Activated CD4-positive, alpha-beta T cell treated with anti-CD3 and anti-CD28 coated beads, Interleukin-2, Interleukin-6, amounts not matched to agents 100 ng/mL and 50 ng/mL, durations not matched to agents 16 hours and 8 hours (primary cell): Measurements from ENCODE around the gene GGA3.

Experiments
- DNase-seq: peaks from one replicate; pipeline ENCODE4 v3.0.0-alpha.2; 2020

GGA3 gene

GRCh38 chr17:75244133-75244866 is 17.1 kb downstream of the GGA3 start:
- DNase-seq: no peak

- peak; percentile 48 for DNase-seq
These were observed 18.9 kb downstream of the GGA3 start for GRCh38 chr17:75242461-75243042.

DNA sequence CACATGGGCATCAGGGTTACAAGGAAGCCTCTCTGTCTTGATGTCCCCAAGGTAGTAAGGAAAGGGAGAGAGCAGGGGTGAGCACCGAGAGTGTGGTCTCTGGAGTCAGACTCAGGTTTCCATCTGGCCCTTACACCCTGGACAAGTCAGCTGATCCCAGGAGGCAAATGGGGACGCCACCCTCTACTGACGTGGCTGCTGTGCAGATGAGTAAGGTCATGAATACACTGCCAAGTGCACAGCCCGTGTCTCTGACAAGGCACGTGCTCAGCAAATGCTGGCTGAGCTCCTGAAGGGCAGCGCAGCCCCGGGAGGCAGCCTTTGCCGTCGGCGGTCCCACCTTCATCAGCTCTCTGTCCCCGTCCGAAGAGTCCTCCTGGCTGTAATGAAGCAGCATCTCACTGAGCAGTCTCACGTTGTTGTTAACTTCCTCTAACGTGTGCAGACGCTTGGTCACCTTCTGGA is 19.4 kb downstream of the GGA3 start:
- DNase-seq: no peak

GRCh38 chr17:75241502-75241901 is 19.9 kb downstream of the GGA3 start:
- DNase-seq: no peak

GRCh38 chr17:75241143-75241430 is 20.3 kb downstream of the GGA3 start:
- no peak for DNase-seq

GRCh38 chr17:75240394-75241142 is 20.8 kb downstream of the GGA3 start:
- DNase-seq: peak; percentile 50

DNA sequence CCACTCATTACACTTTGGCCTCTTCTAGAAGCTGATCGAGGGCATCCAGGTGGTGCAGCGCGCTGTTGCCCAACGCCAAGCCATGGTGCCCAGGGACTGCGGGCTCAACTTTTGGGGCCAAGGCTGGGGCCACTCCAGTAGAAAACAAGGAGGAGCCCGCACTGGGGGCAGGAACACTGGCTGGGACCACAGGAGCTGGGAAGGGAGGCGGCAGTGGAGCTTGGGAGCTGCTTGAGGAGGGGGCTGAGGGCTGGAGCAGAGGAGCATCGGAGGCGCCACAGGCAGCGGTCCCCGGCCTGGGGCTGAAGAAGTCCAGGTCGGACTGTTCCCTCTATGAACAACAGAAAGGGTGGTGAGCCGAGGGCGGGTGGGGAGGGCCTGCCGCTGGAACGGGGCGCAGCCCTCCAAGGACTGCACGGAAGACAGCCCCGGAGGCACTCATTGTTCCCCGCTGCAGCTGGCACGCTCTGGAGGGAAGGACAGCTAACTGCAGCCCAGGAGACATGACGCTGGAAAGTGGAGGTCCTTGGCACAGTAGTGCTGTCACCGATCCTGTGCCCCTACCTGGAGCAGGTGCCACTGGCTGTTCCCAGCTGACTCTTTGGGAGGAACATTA is 21.5 kb downstream of the GGA3 start:
- DNase-seq: no peak

DNA sequence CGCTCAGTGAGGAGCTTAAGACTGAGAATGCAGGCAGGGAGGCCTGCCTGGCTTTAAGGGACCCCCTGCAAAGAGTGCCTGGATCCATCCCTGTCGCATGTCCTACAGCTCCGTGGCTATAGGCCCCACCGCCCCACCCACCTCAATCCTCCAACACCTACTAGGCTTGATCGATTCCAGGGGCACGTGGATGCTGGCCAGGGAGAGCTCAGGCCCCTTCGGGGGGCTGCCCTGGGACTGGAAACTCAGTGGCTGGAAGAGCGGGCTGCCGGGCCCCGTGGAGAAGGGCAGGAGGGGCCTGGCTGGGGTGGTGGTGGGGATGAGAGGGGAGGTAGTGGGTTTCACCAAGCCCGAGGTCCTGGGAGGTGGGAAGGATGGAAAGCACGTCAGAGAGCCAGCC is 22.2 kb downstream of the GGA3 start:
- DNase-seq: no peak

DNA sequence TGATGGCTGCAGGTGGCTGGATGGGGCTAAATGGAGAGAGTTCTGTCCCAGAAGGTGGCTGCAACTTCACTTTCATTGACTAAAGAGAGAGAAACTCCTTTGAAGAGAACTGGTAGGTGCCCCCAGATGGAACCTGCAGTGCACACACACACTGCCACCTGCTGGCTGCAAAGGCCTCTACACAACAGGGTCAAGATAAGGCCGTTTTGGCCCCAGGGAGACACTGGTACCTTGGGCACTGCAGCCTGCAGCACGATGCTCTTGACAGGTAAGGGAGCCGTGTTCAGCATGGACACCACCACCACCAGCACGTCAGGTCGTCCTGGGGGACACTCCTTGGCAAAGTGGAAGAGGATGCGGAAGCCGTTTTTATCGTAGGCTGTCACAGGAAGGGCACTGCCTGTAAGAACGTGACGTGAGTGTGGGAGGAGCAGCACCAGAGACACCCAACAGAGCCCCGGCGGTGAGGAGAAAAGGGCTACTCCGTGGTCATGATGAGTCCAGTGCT is 22.7 kb downstream of the GGA3 start:
- DNase-seq: peak; percentile 76

DNA sequence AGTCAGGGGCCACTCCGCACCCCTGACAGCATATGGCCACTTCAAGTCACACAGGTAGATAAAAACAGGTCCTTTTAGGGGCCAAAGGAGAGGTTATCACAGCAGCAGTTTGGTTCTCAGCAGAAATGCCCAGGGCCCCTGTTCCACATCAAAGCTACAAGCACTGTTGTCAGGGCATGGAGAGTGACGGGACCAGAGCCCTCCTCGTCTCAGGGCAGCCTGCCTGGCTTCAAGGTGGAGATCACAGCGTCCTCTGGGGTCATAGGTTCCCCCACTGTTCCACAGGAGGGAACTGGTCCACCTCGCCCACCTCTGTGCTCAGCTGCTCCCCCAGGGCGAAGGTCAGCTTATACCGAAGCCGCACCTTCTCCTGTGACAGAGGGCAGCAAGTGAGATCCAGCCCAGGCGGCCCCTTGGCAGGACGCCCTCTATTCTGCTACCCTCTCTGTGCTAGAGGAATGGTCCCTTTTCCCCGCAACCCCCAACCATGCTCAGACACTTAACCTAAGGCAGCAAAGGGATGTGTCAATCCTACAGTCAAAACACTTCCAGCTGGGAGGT is 23.3 kb downstream of the GGA3 start:
- no peak for DNase-seq

DNA sequence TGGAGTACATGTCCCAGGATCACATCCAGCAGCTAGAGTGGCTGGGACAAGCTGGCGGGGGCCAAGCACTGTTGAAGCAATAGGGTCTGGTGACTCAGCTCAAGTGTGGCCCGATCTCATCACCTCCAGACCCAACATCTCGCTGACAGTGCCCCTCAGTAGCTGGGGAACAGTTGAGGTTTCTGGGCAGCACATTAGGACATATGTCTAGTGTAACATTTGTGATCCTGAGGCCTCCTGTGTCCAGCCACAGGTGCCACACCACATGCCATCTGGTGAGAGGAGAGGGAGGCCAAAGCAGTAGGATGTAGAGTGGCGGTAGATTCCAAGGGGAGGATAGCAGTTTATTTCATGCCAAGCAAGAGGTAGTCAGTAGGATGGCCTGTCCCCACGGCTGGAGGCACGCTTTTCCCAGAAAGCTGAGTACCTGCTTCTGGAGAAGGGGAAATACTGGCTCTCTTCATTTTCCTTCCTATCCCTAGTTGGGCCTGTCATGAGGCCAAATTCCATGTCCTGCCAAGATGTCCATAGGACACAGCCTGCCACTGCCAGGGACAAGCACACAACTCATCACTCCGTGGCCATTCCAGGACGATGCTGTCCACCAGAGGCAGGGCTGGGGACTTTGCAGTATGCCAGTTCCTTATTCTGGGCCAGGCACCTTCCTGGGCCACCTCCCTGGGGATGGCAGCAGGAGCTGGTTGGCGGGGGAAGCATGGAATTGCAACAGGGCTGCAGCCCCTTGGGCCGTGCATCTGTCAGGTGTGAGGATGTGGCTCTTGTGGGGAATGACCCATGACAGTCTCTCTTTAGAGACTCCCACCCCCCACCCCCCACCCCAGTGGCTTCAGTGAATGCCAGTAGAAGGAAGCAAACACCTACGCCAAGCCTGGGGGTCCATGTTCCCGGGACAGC is 24.0 kb downstream of the GGA3 start:
- DNase-seq: no peak

DNA sequence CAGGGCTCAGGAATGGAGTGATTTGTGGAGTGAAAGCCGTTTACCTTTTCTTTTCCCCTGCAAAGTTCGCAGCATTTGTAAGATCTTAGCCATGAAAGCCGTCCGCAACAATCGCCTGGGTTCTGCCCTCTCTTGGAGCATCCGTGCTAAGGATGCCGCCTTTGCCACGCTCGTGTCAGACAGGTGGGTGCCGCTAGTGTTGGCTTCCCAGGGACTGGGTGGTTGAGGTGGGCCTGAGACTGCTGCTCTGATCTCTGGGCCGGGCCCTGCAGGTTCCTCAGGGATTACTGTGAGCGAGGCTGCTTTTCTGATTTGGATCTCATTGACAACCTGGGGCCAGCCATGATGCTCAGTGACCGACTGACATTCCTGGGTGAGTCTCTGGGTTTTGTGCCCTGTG is 28.6 kb downstream of the GGA3 start:
- DNase-seq: no peak

DNA sequence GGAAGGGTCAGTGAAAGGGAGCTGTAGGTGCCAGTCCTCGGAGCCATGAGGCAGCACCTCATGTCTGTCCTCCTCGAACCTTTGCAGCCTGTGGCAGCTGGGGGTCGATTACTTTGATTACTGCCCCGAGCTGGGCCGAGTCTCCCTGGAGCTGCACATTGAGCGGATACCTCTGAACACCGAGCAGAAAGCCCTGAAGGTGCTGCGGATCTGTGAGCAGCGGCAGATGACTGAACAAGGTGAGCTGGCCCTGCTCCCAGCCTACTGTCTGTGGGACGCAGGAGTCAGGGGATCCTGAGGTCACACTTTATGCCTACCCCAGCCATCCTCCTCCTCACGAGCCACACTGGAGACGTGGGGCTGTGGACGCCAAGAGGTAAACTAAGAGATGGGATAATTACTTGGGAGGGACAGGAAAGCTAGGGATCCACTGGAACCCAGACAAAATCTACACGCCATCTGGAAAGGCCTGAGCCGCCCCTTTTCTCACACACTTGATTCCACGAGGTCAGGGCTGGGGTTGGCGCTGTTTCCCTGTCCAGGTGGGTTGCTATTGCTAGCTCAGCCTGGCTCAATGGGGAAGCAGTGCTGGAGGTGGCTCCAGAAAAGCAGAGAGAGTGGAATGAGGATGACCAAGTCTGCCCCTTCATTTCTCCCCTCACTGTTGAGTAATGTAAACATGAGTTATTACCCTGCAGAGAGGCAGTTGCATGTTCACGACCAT is 29.5 kb downstream of the GGA3 start:
- no peak for DNase-seq

- DNase-seq: no peak
These were observed 30.3 kb downstream of the GGA3 start for GRCh38 chr17:75231071-75231470.

DNA sequence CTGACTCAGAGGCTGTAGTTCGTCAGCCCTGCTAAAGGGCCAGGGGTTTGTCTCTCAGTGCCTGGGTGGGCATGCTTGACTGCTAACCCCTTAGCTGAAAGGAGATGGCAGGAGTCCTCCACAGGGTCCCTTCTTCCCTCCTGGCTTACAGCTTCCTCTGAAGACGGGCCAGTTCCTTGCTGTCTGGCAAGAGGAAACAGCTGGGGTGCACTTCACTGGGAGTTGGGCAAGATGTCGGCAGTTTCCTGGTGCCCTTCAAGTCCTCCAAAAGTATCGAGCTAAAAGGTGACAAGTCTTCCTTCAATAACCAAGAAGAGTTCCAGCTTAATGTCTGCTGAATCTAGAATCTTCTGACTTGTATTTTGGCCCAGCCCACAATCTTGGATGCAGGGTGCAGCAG is 32.6 kb downstream of the GGA3 start:
- DNase-seq: no peak

- DNase-seq: no peak
These were observed 33.1 kb downstream of the GGA3 start for GRCh38 chr17:75228305-75228704.

DNA sequence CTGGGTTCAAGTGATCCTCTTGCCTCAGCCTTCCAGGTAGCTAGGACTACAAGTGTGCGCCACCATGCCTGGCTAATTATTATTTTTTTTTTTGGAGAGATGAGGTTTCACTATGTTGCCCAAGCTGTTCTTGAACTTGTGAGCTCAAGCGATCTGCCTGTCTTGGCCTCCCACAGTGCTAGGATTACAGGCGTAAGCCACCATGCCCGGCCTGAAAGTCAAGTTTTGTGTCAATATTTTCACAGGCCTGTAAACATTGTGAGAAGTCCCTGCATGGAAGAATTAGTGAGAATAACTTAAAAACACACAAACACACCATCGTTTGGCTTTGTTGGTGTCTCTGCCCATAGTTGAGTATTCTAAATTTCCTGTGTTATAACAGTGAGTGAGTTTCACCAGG is 33.7 kb downstream of the GGA3 start:
- no peak for DNase-seq

GRCh38 chr17:75225016-75225415 is 36.4 kb downstream of the GGA3 start:
- no peak for DNase-seq

GRCh38 chr17:75219815-75220214 is 41.6 kb downstream of the GGA3 start:
- no peak for DNase-seq

DNA sequence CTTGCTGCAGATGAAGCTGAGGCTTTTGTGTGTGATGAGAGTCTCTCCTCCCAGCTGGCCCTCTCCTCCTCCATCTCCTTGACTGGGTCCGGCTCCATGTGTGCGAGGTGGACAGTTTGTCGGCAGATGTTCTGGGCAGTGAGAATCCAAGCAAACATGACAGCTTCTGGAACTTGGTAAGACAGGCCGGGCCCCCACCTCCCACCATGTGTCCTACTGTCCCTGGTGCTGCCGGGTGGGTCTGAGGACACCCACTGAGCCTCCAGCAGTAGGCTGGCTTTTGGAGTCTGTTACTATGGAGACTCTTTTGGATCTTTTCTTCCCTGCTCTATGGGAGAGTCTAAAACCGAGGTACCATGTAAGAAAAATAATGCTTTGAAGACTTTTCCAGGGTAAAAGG is 43.3 kb downstream of the GGA3 start:
- DNase-seq: no peak

DNA sequence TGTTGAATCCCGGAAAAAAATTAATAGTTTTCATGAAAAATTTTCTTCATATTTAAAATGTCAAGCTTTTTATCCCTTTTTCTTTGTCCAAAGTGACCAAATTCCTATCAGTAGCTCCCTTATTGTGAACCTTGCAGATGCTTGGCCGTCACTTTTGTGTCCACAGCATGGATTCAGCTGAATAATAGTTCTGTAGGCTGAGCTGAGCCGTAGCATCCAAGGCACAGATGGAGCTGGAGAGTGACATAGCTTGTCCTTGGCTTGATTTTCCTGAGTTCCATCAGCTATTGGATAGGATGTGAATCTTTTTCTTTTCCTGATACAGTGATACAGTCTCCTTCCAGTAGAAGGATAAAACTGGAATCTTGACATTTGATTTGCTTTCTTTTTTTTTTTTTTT is 52.3 kb downstream of the GGA3 start:
- DNase-seq: no peak

- DNase-seq: no peak
These were observed 53.2 kb downstream of the GGA3 start for GRCh38 chr17:75208161-75208560.
